KG1 (cell line): Measurements from ENCODE around the gene ITSN1.

Experiments used
- DNase-seq: peaks from one replicate; lab custom pipeline; 2025; lab: John Stamatoyannopoulos, UW

The ITSN1 gene

GRCh38 chr21:33839167-33839716, 196.9 kb downstream of the ITSN1 start:
- DNase-seq, result no peak

- DNase-seq, result no peak
These were observed 197.5 kb downstream of the ITSN1 start for GRCh38 chr21:33839806-33840205.

GRCh38 chr21:33840771-33841170, 198.5 kb downstream of the ITSN1 start:
- DNase-seq, result no peak

GRCh38 chr21:33841561-33841960, 199.3 kb downstream of the ITSN1 start:
- DNase-seq, result no peak

- DNase-seq, result no peak
These were observed 200.9 kb downstream of the ITSN1 start for GRCh38 chr21:33843216-33843615.

- no peak for DNase-seq
These were observed 202.0 kb downstream of the ITSN1 start for GRCh38 chr21:33844104-33844889.

- no peak for DNase-seq
These were observed 202.5 kb downstream of the ITSN1 start for GRCh38 chr21:33844890-33845205.

GRCh38 chr21:33846141-33846540, 203.8 kb downstream of the ITSN1 start:
- DNase-seq, result no peak

GRCh38 chr21:33847588-33848248, 205.4 kb downstream of the ITSN1 start:
- DNase-seq, result no peak

- DNase-seq, result no peak
These were observed 206.1 kb downstream of the ITSN1 start for GRCh38 chr21:33848249-33848953.

GRCh38 chr21:33849834-33850233, 207.5 kb downstream of the ITSN1 start:
- no peak for DNase-seq

- DNase-seq, result no peak
These were observed 208.1 kb downstream of the ITSN1 start for GRCh38 chr21:33850401-33850800.

GRCh38 chr21:33850985-33851384, 208.7 kb downstream of the ITSN1 start:
- DNase-seq, result no peak

GRCh38 chr21:33852485-33852884, 210.2 kb downstream of the ITSN1 start:
- no peak for DNase-seq

GRCh38 chr21:33854604-33855003, 212.3 kb downstream of the ITSN1 start:
- no peak for DNase-seq

- no peak for DNase-seq
These were observed 212.9 kb downstream of the ITSN1 start for GRCh38 chr21:33855190-33855589.

GRCh38 chr21:33856893-33857527, 214.7 kb downstream of the ITSN1 start:
- DNase-seq, result no peak

GRCh38 chr21:33857846-33858666, 215.8 kb downstream of the ITSN1 start:
- DNase-seq, result no peak

- DNase-seq, result no peak
These were observed 216.5 kb downstream of the ITSN1 start for GRCh38 chr21:33858667-33859372.

GRCh38 chr21:33859373-33860102, 217.2 kb downstream of the ITSN1 start:
- DNase-seq, result no peak
